Liver (tissue), 9 donors: ENCODE data around the gene NR1D1. TPM values are rescaled to one million over a fixed set of nuclear protein-coding genes. Genes with fewer than 3 reads are reported as not detected.

Experiments used
- DNase-seq: peaks from one replicate; pipeline ENCODE4 v3.0.0-alpha.2; 2017; ENCODE audit warnings: low spot score
- H3K27ac ChIP-seq, 2 donors: one replicate each; pipeline ENCODE4 v1.7.0; 2013; ENCODE audit warnings: inconsistent platforms in 2 of 2, low read length in 2 of 2, control low read depth in 1 of 2, low read depth in 1 of 2, mild to moderate bottlenecking in 1 of 2
- H3K27me3 ChIP-seq, 4 donors: one replicate each; pipeline versions ENCODE4 v1.6.1 to v1.7.0; 2013; ENCODE audit warnings: low read length in 3 of 4, inconsistent platforms in 1 of 4, mild to moderate bottlenecking in 1 of 4, moderate library complexity in 1 of 4; ENCODE audit not compliant: control insufficient read depth in 4 of 4, insufficient read depth in 4 of 4
- H3K36me3 ChIP-seq, 4 donors: one replicate each; pipeline versions ENCODE4 v1.6.1 to v1.7.0; 2013; ENCODE audit warnings: low read length in 3 of 4, mild to moderate bottlenecking in 3 of 4, low read depth in 1 of 4, moderate library complexity in 1 of 4; ENCODE audit not compliant: control insufficient read depth in 4 of 4, insufficient read depth in 3 of 4
- H3K4me1 ChIP-seq, 4 donors: one replicate each; pipeline versions ENCODE4 v1.6.1 to v1.7.0; 2013; ENCODE audit warnings: low read length in 3 of 4, mild to moderate bottlenecking in 3 of 4, moderate library complexity in 1 of 4; ENCODE audit not compliant: control insufficient read depth in 4 of 4, insufficient read depth in 4 of 4
- H3K4me3 ChIP-seq, 3 donors: one replicate each; pipeline versions ENCODE4 v1.6.1 to v1.7.0; 2013; ENCODE audit warnings: low read length in 3 of 3, control low read depth in 1 of 3, low read depth in 1 of 3, mild to moderate bottlenecking in 1 of 3
- H3K9ac ChIP-seq, 2 donors: one replicate each; pipeline ENCODE4 v1.7.0; 2013; ENCODE audit warnings: low read length in 2 of 2, mild to moderate bottlenecking in 2 of 2, moderate library complexity in 2 of 2, control low read depth in 1 of 2, low read depth in 1 of 2
- H3K9me3 ChIP-seq, 4 donors: one replicate each; pipeline versions ENCODE4 v1.6.1 to v1.7.0; 2013; ENCODE audit warnings: low read length in 3 of 4; ENCODE audit not compliant: control insufficient read depth in 4 of 4
- EGR1 ChIP-seq, 2 donors: IDR thresholded peaks; 2 replicates each; pipeline ENCODE4 v1.6.1; 2016 to 2018; ENCODE audit warnings: antibody characterized with exemption in 2 of 2, low read depth in 2 of 2
- FOXA1 ChIP-seq: IDR thresholded peaks from 2 replicates; pipeline ENCODE4 v1.6.1; 2016; ENCODE audit warnings: antibody characterized with exemption
- FOXA2 ChIP-seq: IDR thresholded peaks from 2 replicates; pipeline ENCODE4 v1.6.1; 2016; ENCODE audit warnings: antibody characterized with exemption
- GABPA ChIP-seq, 2 donors: IDR thresholded peaks in 1 of 2; conservative IDR thresholded peaks in 1 of 2; 2 replicates each; pipeline ENCODE4 v1.6.1; 2016; ENCODE audit warnings: antibody characterized with exemption in 2 of 2, mild to moderate bottlenecking in 1 of 2, moderate library complexity in 1 of 2
- HNF4G ChIP-seq: IDR thresholded peaks from 2 replicates; pipeline ENCODE4 v1.6.1; 2016; ENCODE audit warnings: antibody characterized with exemption
- MAX ChIP-seq: IDR thresholded peaks from 2 replicates; pipeline ENCODE4 v1.6.1; 2016; ENCODE audit warnings: antibody characterized with exemption
- NR2F2 ChIP-seq: IDR thresholded peaks from 2 replicates; pipeline ENCODE4 v1.6.1; 2016; ENCODE audit warnings: antibody characterized with exemption
- RAD21 ChIP-seq, 2 donors: IDR thresholded peaks; 2 replicates each; pipeline ENCODE4 v1.6.1; 2016; ENCODE audit warnings: antibody characterized with exemption in 2 of 2, mild to moderate bottlenecking in 2 of 2
- RXRA ChIP-seq, 2 donors: IDR thresholded peaks; 2 replicates each; pipeline ENCODE4 v1.6.1; 2017 to 2018; ENCODE audit warnings: antibody characterized with exemption in 2 of 2, mild to moderate bottlenecking in 1 of 2
- TAF1 ChIP-seq: conservative IDR thresholded peaks from 2 replicates; pipeline ENCODE4 v1.6.1; 2016; ENCODE audit warnings: antibody characterized with exemption, mild to moderate bottlenecking
- YY1 ChIP-seq: IDR thresholded peaks from 2 replicates; pipeline ENCODE4 v1.6.1; 2016; ENCODE audit warnings: antibody characterized with exemption, mild to moderate bottlenecking
- WGBS: extraction: QIAGEN DNeasy Blood & Tissue Kit; methylation state at CpG from one replicate; pipeline ENCODE4 v1.1.7; 2013; 5-methylcytosine and 5-hydroxymethylcytosine counted together
- polyA plus RNA-seq, 2 donors: library from polyadenylated mRNA; stranded (reverse) in 1 of 2; unstranded in 1 of 2; fragments of 200-250 nt in 1 of 2; fragments of >200 nt in 1 of 2; fragmentation: Nextera tagmentation in 1 of 2; extraction: Ambion mirVana in 1 of 2; gene quantifications; one replicate each; pipeline versions ENCODE4 v1.2.1 to v1.2.3, GENCODE V29; 2013 to 2015
- total RNA-seq, 2 donors: library from RNA; depleted of rRNA; stranded (reverse); fragments of >200 nt; gene quantifications; one replicate each; pipeline ENCODE4 v1.2.3, GENCODE V29; 2014
- TF ChIP-seq, protein P1 (sequence below): IDR thresholded peaks from 2 replicates; pipeline ENCODE4 v1.6.1; 2016; ENCODE audit warnings: antibody characterized with exemption
- TF ChIP-seq, protein P2 (sequence below): IDR thresholded peaks from 2 replicates; pipeline ENCODE4 v1.6.1; 2016; ENCODE audit warnings: antibody characterized with exemption, mild to moderate bottlenecking
- donor health status: healthy.
- donor health status: healthy.
- donor health status: healthy.
- donor health status: healthy.
- donor health status: healthy.

Gene NR1D1
- total and polyA plus RNA-seq, 4 donors, result 0.84 to 13.7 (median 5.6) TPM

- 66% methylated on average over 8 of the region's 8 CpGs for WGBS
- no peak overlapping the region for H3K4me3 ChIP-seq
Measured at GRCh38 chr17:40072735-40073346, 27.5 kb downstream of the NR1D1 start.

DNA sequence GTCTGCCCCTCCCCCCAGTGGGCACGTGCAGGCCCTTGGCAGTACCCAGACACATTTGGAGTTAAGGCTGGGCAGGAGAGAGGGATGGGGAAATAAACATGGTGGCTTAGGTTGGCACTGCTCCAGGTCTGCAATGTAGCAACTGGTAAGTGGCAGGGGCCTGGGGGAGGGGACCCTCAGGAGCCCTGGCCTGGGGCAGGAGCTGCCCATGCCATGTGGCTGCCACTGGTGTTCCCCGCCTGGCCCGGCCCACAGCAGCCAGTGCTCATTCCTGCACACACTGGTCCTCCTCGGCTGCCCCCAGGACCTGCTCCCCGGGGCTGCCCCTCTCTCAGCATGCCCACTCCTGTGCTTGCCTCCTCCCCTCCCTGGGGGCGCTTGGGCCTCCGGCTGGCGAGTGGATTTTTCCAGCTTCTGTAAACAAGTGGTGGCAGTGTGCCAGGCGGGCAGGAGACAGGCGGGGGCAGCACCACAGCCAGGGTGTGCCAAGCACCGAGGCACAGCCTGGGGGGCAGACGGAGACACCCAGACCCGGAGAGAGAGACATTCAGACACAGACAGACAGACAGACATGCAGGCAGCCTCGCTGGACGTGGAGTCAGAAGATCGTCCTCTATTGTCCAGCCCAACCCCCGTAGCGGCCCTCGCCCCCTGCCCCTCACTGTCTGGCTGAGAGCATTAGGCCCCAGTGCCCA, 28.2 kb downstream of the NR1D1 start:
- H3K9ac ChIP-seq, result no peak overlapping the region
- H3K27ac ChIP-seq, result peak overlapping the region; percentile 3 to 62
- H3K36me3 ChIP-seq, result no peaks in the 10 kb centered on the region

More at GRCh38 chr17:40072735-40073346, 27.5 kb downstream of the NR1D1 start:
- Histone ChIP-seq H3K4me1 (peaks cover 33 to 82% (median 57%) of the 10 kb centered on the region in 4 donors), H3K27me3 (no peaks in the 10 kb centered on the region), H3K36me3 (no peaks in the 10 kb centered on the region), H3K27ac (peak overlapping the region in 1 of 2 donors; percentile 62), H3K9ac (no peak overlapping the region), H3K9me3 (no peaks in the 10 kb centered on the region)
- DNase-seq, result peak; percentile 80
- TF ChIP-seq, protein P1, sequence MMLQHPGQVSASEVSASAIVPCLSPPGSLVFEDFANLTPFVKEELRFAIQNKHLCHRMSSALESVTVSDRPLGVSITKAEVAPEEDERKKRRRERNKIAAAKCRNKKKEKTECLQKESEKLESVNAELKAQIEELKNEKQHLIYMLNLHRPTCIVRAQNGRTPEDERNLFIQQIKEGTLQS, result no peak

DNA sequence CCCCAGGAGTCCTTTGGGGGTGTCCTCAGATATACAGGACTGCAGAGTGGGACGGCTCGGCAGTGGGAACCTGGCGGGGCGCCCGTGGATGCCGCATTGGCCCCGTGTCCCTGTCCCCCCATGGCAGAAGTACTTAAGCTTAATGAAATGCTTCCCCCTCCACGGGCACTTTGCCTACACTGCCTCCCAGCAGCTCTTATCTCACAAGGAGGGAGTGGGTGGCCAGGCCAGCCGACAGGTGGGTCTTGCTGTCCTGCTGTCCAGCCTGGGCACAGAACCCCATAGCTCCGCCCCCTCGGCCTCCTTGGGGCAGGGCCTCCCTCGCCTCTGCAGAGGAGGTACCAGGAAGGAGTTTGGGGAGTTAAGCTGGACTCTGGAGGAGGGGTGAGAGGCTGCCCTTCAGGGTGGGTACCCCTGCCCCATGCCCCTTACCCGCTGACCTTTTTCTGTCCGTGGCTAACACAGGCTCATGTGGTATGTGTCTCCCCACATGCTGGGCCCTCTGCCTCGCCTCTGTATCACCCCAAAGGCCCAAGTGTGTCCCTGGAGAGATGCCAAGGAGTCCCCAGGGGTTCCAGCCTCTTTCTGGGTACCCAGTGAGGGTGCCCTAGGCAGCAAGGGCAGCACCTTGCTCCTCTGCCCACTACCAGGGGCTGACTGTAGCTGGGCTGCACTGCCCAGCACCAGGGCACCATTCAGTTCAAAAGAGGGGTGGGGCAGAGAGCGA, 28.9 kb downstream of the NR1D1 start:
- H3K27me3 ChIP-seq, result no peaks in the 10 kb centered on the region
- H3K27ac ChIP-seq, result peak overlapping the region; percentile 3 to 62
- H3K4me3 ChIP-seq, result no peak overlapping the region
- no peak for TF ChIP-seq YY1
- no peak for TF ChIP-seq FOXA2
- H3K9ac ChIP-seq, result no peak overlapping the region
- peak; percentile 78 for DNase-seq
- no peaks in the 10 kb centered on the region for H3K36me3 ChIP-seq
- H3K9me3 ChIP-seq, result no peaks in the 10 kb centered on the region
- 64% methylated on average over 16 of the region's 16 CpGs for WGBS
- peaks cover 33 to 78% (median 57%) of the 10 kb centered on the region in 4 donors for H3K4me1 ChIP-seq

More for the DNA sequence above, 28.2 kb downstream of the NR1D1 start:
- Histone ChIP-seq H3K9me3 (no peaks in the 10 kb centered on the region), H3K4me1 (peaks cover 33 to 82% (median 57%) of the 10 kb centered on the region in 4 donors), H3K4me3 (no peak overlapping the region), H3K27me3 (no peaks in the 10 kb centered on the region)
- DNase-seq, result peak; percentile 62
- 26% methylated on average over 19 of the region's 19 CpGs for WGBS
- peak; percentile 74 for TF ChIP-seq FOXA2
- peak; percentile 39 for TF ChIP-seq FOXA1
- TF ChIP-seq YY1, result peak; percentile 35
- TF ChIP-seq, protein P1, result no peak
- TF ChIP-seq RXRA (IDR thresholded peaks at IDR 0.05), result peak in 1 of 2 donors; percentile 22
- no peak for TF ChIP-seq NR2F2
- no peak for TF ChIP-seq EGR1 (IDR thresholded peaks at IDR 0.05; ENCODE audit: low read depth in 2 of 2)
- TF ChIP-seq RAD21 (IDR thresholded peaks at IDR 0.05), result peak in 1 of 2 donors; percentile 3

DNA sequence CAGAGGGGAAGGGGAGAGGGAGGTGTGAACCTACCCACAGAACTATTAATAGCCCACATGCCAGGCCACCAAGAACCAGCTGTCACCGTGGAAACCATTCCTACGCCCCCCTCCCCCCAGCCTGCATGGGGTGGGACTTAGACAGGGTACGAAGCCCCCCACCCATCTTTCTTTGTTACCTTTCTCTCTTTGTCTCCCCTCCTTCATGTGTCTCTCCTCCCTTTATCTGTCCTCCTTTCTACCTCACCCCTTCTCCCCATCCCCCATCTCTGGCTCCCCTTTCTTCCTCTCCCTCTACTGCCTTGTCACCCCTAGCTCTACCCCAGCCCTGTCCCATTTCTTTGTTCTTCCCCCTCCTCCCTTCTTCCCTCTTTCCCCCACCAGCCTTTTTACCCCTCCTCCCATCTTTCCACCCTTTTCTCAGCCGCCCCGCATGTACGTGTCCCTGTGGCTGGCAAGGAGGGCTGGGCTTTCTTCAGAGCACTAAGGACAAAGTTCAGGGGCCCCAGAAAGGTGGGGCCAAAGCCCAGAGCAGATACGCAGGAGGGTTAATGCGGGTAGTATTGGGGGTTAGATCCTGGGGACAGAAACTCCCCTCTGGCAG, 29.6 kb downstream of the NR1D1 start:
- 63% methylated on average over 8 of the region's 8 CpGs for WGBS
- DNase-seq, result peak; percentile 58
- Histone ChIP-seq H3K9ac (no peak overlapping the region), H3K4me1 (peaks cover 29 to 73% (median 51%) of the 10 kb centered on the region in 4 donors), H3K4me3 (no peak overlapping the region), H3K36me3 (no peaks in the 10 kb centered on the region), H3K27ac (peak overlapping the region in 1 of 2 donors; percentile 28), H3K9me3 (no peaks in the 10 kb centered on the region), H3K27me3 (no peaks in the 10 kb centered on the region)
- TF ChIP-seq FOXA1, result no peak
- no peak for TF ChIP-seq RXRA (IDR thresholded peaks at IDR 0.05)
- TF ChIP-seq, protein P2, sequence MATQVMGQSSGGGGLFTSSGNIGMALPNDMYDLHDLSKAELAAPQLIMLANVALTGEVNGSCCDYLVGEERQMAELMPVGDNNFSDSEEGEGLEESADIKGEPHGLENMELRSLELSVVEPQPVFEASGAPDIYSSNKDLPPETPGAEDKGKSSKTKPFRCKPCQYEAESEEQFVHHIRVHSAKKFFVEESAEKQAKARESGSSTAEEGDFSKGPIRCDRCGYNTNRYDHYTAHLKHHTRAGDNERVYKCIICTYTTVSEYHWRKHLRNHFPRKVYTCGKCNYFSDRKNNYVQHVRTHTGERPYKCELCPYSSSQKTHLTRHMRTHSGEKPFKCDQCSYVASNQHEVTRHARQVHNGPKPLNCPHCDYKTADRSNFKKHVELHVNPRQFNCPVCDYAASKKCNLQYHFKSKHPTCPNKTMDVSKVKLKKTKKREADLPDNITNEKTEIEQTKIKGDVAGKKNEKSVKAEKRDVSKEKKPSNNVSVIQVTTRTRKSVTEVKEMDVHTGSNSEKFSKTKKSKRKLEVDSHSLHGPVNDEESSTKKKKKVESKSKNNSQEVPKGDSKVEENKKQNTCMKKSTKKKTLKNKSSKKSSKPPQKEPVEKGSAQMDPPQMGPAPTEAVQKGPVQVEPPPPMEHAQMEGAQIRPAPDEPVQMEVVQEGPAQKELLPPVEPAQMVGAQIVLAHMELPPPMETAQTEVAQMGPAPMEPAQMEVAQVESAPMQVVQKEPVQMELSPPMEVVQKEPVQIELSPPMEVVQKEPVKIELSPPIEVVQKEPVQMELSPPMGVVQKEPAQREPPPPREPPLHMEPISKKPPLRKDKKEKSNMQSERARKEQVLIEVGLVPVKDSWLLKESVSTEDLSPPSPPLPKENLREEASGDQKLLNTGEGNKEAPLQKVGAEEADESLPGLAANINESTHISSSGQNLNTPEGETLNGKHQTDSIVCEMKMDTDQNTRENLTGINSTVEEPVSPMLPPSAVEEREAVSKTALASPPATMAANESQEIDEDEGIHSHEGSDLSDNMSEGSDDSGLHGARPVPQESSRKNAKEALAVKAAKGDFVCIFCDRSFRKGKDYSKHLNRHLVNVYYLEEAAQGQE, result no peak
- TF ChIP-seq GABPA (IDR thresholded peaks at IDR 0.05 in 1 of 2, conservative IDR thresholded peaks at IDR 0.05 in 1 of 2), result no peak
- no peak for TF ChIP-seq TAF1
- TF ChIP-seq RAD21 (IDR thresholded peaks at IDR 0.05), result no peak
- no peak for TF ChIP-seq EGR1 (IDR thresholded peaks at IDR 0.05; ENCODE audit: low read depth in 2 of 2)
- TF ChIP-seq HNF4G, result no peak
- TF ChIP-seq, protein P1, result no peak
- no peak for TF ChIP-seq MAX
- no peak for TF ChIP-seq NR2F2
